ENCODE measurements around the gene C2CD2.

The C2CD2 gene

DNA sequence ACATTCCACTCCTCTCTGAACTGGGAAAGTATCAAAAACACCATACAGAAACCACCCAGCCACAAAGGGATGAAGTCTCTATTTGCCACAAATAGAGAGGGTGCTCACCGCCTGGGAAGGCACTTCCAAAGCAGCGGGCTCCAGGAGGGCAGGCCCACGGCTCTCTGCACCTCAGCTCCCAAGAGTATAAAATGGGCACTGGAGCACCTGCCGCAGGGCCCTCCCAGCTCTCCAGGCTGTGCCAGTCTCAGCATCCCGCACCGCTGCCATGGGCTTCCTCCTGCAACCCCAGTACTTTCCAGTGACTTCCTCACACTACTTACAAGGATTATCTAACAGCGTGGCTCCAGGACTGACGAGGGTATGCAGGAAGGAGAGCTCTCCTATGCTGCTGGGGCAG, 14.4 kb downstream of the C2CD2 start:
- no peak overlapping the region for H3K18ac ChIP-seq (ENCODE audit: low read length)
- H2AK5ac ChIP-seq (ENCODE audit: low read length): no peak overlapping the region
- H3K9me3 ChIP-seq (ENCODE audit: insufficient read depth, low read depth, low read length): no peaks in the 10 kb centered on the region
- DNase-seq: no peak
- H3K79me1 ChIP-seq (ENCODE audit: low read length): no peaks in the 10 kb centered on the region
- no peak overlapping the region for H3K9ac ChIP-seq (ENCODE audit: low read length)
- H3K36me3 ChIP-seq (ENCODE audit: control insufficient read depth in 1 of 2, insufficient read depth in 2 of 2, low read length in 2 of 2): no peaks in the 10 kb centered on the region
- H3K4me1 ChIP-seq (ENCODE audit: control insufficient read depth in 1 of 2, insufficient read depth in 2 of 2, low read length in 2 of 2): no peaks in the 10 kb centered on the region
- H3K27me3 ChIP-seq (ENCODE audit: insufficient read depth, low read length): no peaks in the 10 kb centered on the region
- no peak overlapping the region for H4K12ac ChIP-seq (ENCODE audit: low read depth, low read length)
- H2BK120ac ChIP-seq (ENCODE audit: insufficient read depth, low read length, poor library complexity): no peak overlapping the region
- no peak overlapping the region for H2BK12ac ChIP-seq (ENCODE audit: low read length)
- no peak overlapping the region for H3K23ac ChIP-seq (ENCODE audit: low read length)
- H3K27ac ChIP-seq (ENCODE audit: low read depth, low read length): no peak overlapping the region
- H3K4me2 ChIP-seq (ENCODE audit: low read length): no peak overlapping the region
- H2AFZ ChIP-seq (ENCODE audit: insufficient read depth, low read length, poor library complexity): no peak overlapping the region
- H3K14ac ChIP-seq (ENCODE audit: low read length): no peak overlapping the region
- H2BK5ac ChIP-seq (ENCODE audit: low read depth, low read length, poor library complexity): no peak overlapping the region
- H3K79me2 ChIP-seq (ENCODE audit: control insufficient read depth, insufficient read depth, low read length, poor library complexity): no peaks in the 10 kb centered on the region
- no peak overlapping the region for H4K91ac ChIP-seq (ENCODE audit: low read depth, low read length)
- no CpG with 5 or more reads among the region's 8 CpGs for WGBS (ENCODE audit: extremely low coverage, insufficient coverage, insufficient read length)
- no peak overlapping the region for H3K4ac ChIP-seq (ENCODE audit: low read depth, low read length)
- no peak overlapping the region for H3K4me3 ChIP-seq (ENCODE audit: low read depth, low read length)
- H4K8ac ChIP-seq (ENCODE audit: low read depth, low read length): no peak overlapping the region

DNA sequence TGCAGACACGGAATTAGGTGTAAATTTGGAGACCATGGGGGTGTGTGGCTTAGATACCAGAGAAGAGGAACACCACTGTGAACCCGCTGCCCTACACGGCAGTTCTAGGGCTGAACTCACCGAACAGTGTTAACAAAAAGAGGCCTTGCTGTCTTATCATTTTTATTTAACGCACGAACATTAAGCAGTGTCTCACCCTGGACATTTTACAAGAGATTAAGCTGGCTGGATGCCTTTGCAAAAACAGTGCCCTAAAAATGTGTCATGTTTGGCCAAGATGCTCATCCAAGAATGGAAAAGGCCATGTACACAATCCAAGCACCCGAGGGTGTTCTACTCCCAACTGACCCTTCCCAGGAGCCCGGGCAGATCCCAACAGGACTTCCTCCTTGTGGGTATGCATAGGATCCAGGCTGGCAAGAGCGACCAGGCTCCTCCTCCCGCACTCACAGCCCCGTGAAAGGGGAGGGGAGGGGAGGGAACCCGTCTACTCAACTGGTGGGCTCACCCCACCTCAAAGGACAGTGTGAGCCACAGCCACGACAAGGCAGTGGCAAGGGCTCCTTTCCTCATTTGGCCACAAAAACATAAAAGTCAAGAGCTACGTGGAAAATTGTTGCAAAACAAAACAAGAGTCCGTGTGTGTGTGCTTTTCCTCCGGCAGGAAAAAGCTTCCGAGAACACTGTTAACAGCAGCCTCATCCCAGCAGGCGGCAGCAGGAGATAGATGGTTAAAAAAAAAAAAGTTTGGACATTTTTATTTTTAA, 20.3 kb downstream of the C2CD2 start:
- no CpG with 5 or more reads among the region's 18 CpGs for WGBS (ENCODE audit: extremely low coverage, insufficient coverage, insufficient read length)

DNA sequence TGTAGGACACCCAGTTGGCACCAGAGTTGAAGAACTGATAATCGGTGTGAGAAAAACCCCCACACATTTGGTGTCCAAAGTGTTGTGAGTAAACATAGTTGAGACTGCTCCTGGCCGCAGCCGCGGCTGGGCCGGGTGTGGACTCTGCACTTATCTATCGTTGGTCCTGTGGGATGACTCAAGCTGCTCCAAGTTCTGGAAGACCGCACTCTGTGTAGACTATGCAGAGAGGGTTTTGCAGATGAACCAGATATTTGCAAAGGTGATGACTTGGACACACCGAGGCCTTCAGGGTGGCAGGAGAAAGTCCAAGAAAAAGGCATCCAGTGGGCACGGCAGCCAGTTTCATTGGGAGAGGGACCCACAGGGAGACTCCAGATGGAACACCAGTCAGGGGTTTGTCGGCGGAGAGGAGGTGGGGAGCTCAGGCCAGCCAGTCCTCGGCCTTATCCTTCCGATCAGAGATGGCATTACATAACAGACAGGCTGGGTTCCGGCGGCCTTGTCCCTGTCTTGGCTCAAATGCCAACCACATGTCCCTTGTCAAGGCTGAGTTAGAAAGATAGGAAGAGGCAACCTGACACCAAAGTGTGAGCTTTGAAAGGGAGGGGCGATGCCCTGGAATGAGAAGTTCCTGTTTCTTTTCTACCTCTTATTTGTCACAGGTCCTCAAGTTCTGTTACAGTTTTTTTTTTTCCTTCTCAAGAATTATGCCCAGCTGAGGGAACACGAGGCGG, 21.1 kb downstream of the C2CD2 start:
- Histone ChIP-seq H3K9ac (ENCODE audit: low read length) (no peak overlapping the region), H3K23ac (ENCODE audit: low read length) (no peak overlapping the region), H3K27ac (ENCODE audit: low read depth, low read length) (no peak overlapping the region), H3K4me3 (ENCODE audit: low read depth, low read length) (no peak overlapping the region), H4K12ac (ENCODE audit: low read depth, low read length) (no peak overlapping the region), H3K4me1 (ENCODE audit: control insufficient read depth in 1 of 2, insufficient read depth in 2 of 2, low read length in 2 of 2) (peaks cover 5 to 11% of the 10 kb centered on the region in 2 experiments), H4K8ac (ENCODE audit: low read depth, low read length) (no peak overlapping the region), H3K9me3 (ENCODE audit: insufficient read depth, low read depth, low read length) (no peaks in the 10 kb centered on the region), H2AFZ (ENCODE audit: insufficient read depth, low read length, poor library complexity) (no peak overlapping the region), H3K4ac (ENCODE audit: low read depth, low read length) (no peak overlapping the region), H2BK12ac (ENCODE audit: low read length) (no peak overlapping the region), H3K4me2 (ENCODE audit: low read length) (no peak overlapping the region), H2BK120ac (ENCODE audit: insufficient read depth, low read length, poor library complexity) (no peak overlapping the region), H3K79me2 (ENCODE audit: control insufficient read depth, insufficient read depth, low read length, poor library complexity) (no peaks in the 10 kb centered on the region), H3K79me1 (ENCODE audit: low read length) (no peaks in the 10 kb centered on the region), H2AK5ac (ENCODE audit: low read length) (no peak overlapping the region), H2BK5ac (ENCODE audit: low read depth, low read length, poor library complexity) (no peak overlapping the region), H4K91ac (ENCODE audit: low read depth, low read length) (no peak overlapping the region), H3K14ac (ENCODE audit: low read length) (no peak overlapping the region), H3K18ac (ENCODE audit: low read length) (no peak overlapping the region), H3K36me3 (ENCODE audit: control insufficient read depth in 1 of 2, insufficient read depth in 2 of 2, low read length in 2 of 2) (no peaks in the 10 kb centered on the region), H3K27me3 (ENCODE audit: insufficient read depth, low read length) (no peaks in the 10 kb centered on the region)
- peak in 1 of 2 donors; percentile 50 for DNase-seq
- WGBS (ENCODE audit: extremely low coverage, insufficient coverage, insufficient read length): no CpG with 5 or more reads among the region's 18 CpGs

More for the DNA sequence above, 20.3 kb downstream of the C2CD2 start:
- peak in 1 of 2 donors; percentile 4 for DNase-seq
- Histone ChIP-seq H3K14ac (ENCODE audit: low read length) (no peak overlapping the region), H4K8ac (ENCODE audit: low read depth, low read length) (no peak overlapping the region), H2BK12ac (ENCODE audit: low read length) (no peak overlapping the region), H3K79me2 (ENCODE audit: control insufficient read depth, insufficient read depth, low read length, poor library complexity) (no peaks in the 10 kb centered on the region), H2BK120ac (ENCODE audit: insufficient read depth, low read length, poor library complexity) (no peak overlapping the region), H2BK5ac (ENCODE audit: low read depth, low read length, poor library complexity) (no peak overlapping the region), H3K4me2 (ENCODE audit: low read length) (no peak overlapping the region), H4K12ac (ENCODE audit: low read depth, low read length) (no peak overlapping the region), H3K79me1 (ENCODE audit: low read length) (no peaks in the 10 kb centered on the region), H3K23ac (ENCODE audit: low read length) (no peak overlapping the region), H3K4ac (ENCODE audit: low read depth, low read length) (no peak overlapping the region), H3K27me3 (ENCODE audit: insufficient read depth, low read length) (no peaks in the 10 kb centered on the region), H3K4me3 (ENCODE audit: low read depth, low read length) (no peak overlapping the region), H3K9me3 (ENCODE audit: insufficient read depth, low read depth, low read length) (no peaks in the 10 kb centered on the region), H2AK5ac (ENCODE audit: low read length) (no peak overlapping the region), H3K36me3 (ENCODE audit: control insufficient read depth in 1 of 2, insufficient read depth in 2 of 2, low read length in 2 of 2) (no peaks in the 10 kb centered on the region), H4K91ac (ENCODE audit: low read depth, low read length) (no peak overlapping the region), H2AFZ (ENCODE audit: insufficient read depth, low read length, poor library complexity) (no peak overlapping the region), H3K9ac (ENCODE audit: low read length) (no peak overlapping the region), H3K18ac (ENCODE audit: low read length) (peak overlapping the region; percentile 18), H3K4me1 (ENCODE audit: control insufficient read depth in 1 of 2, insufficient read depth in 2 of 2, low read length in 2 of 2) (peaks cover 4 to 10% of the 10 kb centered on the region in 2 experiments), H3K27ac (ENCODE audit: low read depth, low read length) (no peak overlapping the region)

GRCh38 chr21:41932191-41932575, 21.6 kb downstream of the C2CD2 start:
- Histone ChIP-seq H2BK120ac (ENCODE audit: insufficient read depth, low read length, poor library complexity) (no peak overlapping the region), H3K27me3 (ENCODE audit: insufficient read depth, low read length) (no peaks in the 10 kb centered on the region), H3K14ac (ENCODE audit: low read length) (no peak overlapping the region), H3K4ac (ENCODE audit: low read depth, low read length) (no peak overlapping the region), H3K4me1 (ENCODE audit: control insufficient read depth in 1 of 2, insufficient read depth in 2 of 2, low read length in 2 of 2) (peaks cover 5 to 11% of the 10 kb centered on the region in 2 experiments), H2AFZ (ENCODE audit: insufficient read depth, low read length, poor library complexity) (no peak overlapping the region), H3K27ac (ENCODE audit: low read depth, low read length) (no peak overlapping the region), H2AK5ac (ENCODE audit: low read length) (no peak overlapping the region), H3K18ac (ENCODE audit: low read length) (no peak overlapping the region), H3K79me1 (ENCODE audit: low read length) (no peaks in the 10 kb centered on the region), H3K9me3 (ENCODE audit: insufficient read depth, low read depth, low read length) (no peaks in the 10 kb centered on the region), H4K8ac (ENCODE audit: low read depth, low read length) (no peak overlapping the region), H4K12ac (ENCODE audit: low read depth, low read length) (no peak overlapping the region), H3K36me3 (ENCODE audit: control insufficient read depth in 1 of 2, insufficient read depth in 2 of 2, low read length in 2 of 2) (no peaks in the 10 kb centered on the region), H2BK5ac (ENCODE audit: low read depth, low read length, poor library complexity) (no peak overlapping the region), H3K23ac (ENCODE audit: low read length) (no peak overlapping the region), H3K4me3 (ENCODE audit: low read depth, low read length) (no peak overlapping the region), H3K9ac (ENCODE audit: low read length) (no peak overlapping the region), H3K79me2 (ENCODE audit: control insufficient read depth, insufficient read depth, low read length, poor library complexity) (no peaks in the 10 kb centered on the region), H3K4me2 (ENCODE audit: low read length) (no peak overlapping the region), H4K91ac (ENCODE audit: low read depth, low read length) (no peak overlapping the region), H2BK12ac (ENCODE audit: low read length) (no peak overlapping the region)
- peak; percentile 35 to 54 for DNase-seq
- WGBS (ENCODE audit: extremely low coverage, insufficient coverage, insufficient read length): no CpG with 5 or more reads among the region's 13 CpGs
